Mesangial cell (primary cell): ENCODE data around the gene ACOT2. TPM values are rescaled to one million over a fixed set of nuclear protein-coding genes. Genes with fewer than 3 reads are reported as not detected.

Source experiments
- total RNA-seq: library from RNA; depleted of rRNA; stranded (reverse); fragments of >200 nt; gene quantifications from 2 replicates; pipeline ENCODE4 v1.2.3, GENCODE V29; 2015

The ACOT2 gene
- total RNA-seq, result 26.7 and 59.3 TPM in 2 replicates

GRCh38 chr14:73569185-73569958 is at the start of gene ACOT2:
Gene ACOT2, plus strand, starts transcription at chr14:73569213. Its CDS starts 28 bp downstream, at chr14:73569241.

GRCh38 chr14:73591690-73592449 is 22.9 kb downstream of the ACOT2 start, which contains the start of gene ACOT4:
Gene ACOT4, plus strand, starts transcription at chr14:73591873. Its CDS starts 87 bp downstream, at chr14:73591960.

GRCh38 chr14:73612339-73613045 is 43.5 kb downstream of the ACOT2 start, which contains the start of gene ACOT6:
Gene ACOT6, plus strand, starts transcription at chr14:73612517. Its CDS starts 55 bp downstream, at chr14:73612572.

Other genes with a start within 250 kb of the ACOT2 start
- gene NUMB, start 110.7 kb upstream of the ACOT2 start, total RNA-seq, result 17.7 and 19.2 TPM in 2 replicates
- gene RIOX1, start 78.3 kb upstream of the ACOT2 start, total RNA-seq, result 19.2 and 20.3 TPM in 2 replicates
- gene ACOT1, start 32.1 kb upstream of the ACOT2 start, total RNA-seq, result 6.2 and 10.6 TPM in 2 replicates
- under 0.01 and 0.89 TPM in 2 replicates for gene HEATR4, start 10.3 kb upstream of the ACOT2 start, total RNA-seq
- 2.3 TPM in 2 replicates for gene ACOT4, start 22.7 kb downstream of the ACOT2 start, total RNA-seq
- gene ACOT6, start 43.3 kb downstream of the ACOT2 start, total RNA-seq, result not detected in 2 replicates
- gene DNAL1, start 75.8 kb downstream of the ACOT2 start, total RNA-seq, result 3.9 and 4.6 TPM in 2 replicates
- gene PNMA1, start 145.2 kb downstream of the ACOT2 start, total RNA-seq, result 27.1 and 38.4 TPM in 2 replicates